ENCODE results near the gene ID1.
"Not testable (repeated sequence)": the region's sequence is repeated elsewhere in the genome, so short reads cannot be mapped to it uniquely, and the experiment has no call there.

ID1 gene

DNA sequence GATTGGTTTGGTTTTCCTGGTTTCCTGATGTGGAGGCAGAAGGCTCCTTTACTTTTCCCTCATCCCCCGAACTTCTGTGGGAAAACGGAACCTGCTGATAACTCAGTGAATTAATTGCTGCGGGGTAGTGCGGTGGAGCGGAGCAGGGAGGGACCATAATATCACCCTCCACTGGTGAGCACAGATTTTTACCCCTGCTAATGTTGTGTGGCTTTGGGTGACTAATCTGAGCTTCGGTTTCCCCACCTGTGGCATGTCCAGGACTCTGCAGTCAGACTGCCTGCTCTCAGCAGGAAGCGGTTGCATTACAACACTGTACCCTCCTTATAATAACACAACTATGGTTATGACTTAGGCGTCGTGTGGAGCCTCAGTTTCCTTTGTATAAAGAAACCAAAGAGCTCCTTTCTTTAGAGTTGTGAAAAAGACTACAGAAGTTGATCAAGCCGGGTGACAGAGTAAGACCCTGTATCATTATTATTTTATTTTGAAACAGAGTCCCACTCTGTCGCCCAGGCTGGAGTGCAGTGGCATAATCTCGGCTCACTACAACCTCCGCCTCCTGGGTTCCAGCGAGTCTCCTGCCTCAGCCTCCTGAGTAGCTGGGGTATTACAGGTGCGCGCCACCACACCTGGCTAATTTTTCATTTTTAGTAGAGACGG is 2.2 kb upstream of the ID1 start:
- DNase-seq: peak; percentile 40

DNA sequence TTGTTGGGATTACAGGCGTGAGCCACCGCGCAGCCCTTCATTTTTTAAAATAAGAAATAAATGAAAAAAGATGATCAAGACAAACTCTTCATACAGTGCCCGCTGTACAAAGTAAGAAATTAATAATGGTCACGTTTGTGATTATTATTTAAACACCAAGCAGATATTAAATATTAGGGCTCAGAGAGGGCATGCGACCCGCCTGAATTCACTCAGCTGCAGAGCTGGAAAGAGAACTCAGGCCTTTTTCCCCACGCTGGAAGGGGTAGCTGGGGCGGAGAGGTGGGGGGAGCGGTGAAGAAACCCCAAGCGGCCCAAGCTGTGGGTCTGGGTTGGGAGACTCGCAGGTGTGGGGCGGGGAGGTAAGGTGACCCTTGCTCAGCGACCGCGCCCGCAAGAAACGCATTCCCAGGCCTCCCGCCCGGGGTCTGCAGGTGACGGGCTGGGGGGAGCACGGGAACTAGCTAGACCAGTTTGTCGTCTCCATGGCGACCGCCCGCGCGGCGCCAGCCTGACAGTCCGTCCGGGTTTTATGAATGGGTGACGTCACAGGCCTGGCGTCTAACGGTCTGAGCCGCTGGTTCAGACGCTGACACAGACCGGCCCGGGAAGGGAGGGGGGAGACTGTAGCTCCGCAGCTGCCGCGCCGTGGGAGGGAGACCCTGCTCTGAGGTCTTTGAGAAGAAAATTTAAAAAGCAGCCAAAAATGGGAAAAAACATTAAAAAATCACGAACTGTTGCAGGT is 1.1 kb upstream of the ID1 start:
- peak; percentile 92 for DNase-seq

DNA sequence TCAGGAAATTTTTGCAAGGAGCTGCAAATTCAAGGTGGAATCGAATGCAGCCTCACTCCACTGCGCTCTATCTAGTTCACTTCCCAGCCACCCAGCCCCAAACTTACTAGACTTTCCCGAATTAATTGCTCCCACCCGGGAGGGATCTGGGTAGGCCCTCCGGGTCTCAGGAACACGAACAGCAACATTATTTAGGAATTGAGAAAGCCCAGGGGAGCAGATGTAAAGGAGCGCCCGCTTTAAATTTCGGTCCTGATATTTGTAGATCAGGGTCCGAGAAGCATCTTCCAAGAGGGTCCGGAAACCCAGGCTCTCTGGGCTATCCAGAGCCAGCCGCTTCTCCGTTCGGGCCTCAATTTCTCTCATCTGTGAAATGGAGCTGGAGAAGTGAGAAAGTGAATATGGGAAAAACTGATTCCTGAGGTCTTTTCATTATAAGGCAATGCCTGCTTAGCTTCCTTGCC is 490 bp upstream of the ID1 start:
- DNase-seq: no peak

DNA sequence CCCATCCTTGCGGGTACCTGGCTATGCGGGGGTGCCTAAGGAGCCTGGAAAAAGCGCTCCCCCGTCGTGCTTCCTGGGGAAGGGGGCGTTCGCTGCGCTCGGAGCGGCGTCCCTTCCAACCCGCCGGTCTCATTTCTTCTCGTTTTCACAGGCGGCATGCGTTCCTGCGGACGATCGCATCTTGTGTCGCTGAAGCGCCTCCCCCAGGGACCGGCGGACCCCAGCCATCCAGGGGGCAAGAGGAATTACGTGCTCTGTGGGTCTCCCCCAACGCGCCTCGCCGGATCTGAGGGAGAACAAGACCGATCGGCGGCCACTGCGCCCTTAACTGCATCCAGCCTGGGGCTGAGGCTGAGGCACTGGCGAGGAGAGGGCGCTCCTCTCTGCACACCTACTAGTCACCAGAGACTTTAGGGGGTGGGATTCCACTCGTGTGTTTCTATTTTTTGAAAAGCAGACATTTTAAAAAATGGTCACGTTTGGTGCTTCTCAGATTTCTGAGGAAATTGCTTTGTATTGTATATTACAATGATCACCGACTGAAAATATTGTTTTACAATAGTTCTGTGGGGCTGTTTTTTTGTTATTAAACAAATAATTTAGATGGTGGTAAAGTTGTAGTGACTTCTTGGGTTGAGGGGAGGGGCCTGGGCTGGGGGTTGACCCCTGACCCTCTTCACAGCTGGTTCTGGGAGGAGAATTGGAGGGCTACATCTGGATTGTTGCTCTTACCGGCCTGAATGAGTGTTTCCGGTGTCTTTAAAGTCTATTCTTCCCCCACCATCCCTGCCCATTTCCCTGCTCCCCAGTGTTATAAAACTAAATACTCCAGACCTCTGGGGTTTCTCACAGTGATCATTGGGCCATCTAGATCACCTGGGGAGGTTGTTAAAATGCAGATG is 1.1 kb downstream of the ID1 start:
- DNase-seq: no peak

DNA sequence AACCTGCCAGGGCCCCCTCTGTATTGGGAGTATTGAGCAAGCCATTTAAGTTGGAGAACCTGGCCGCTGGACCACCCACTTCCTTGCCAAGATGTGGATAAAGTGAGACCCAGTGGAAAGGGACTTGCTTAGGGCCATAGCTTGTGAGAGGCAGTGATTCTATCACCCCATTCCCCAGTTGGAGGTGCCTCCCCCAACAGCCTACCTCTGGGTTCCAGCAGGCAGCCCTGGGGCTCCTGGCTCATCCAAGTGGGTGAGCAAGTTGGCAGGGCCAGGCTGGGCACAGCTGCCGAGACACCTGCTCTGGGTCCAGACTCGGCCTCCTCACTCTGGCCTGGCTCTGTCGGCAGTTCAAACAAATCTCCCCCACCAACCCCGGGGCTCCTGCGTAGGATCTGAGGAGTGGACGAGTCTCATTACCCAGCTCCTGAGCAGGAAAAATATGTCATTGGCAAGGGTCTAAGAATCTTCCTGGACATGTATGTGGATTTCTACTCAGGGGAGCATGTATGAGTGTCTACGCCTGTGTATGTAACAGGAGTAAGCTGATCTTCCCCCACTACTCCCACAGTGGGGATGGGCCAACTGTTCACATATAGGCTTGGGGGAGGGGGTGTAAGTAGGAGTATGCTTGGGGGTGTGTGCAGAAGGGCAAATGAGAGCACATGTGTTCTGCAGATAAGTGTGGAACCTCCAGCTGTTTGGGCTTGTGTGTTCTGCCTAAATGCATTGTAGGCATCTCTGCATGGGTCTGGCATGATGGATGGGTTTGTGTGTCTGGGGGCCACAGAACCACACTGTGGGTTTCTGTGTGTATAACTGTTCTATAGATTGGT is 1.9 kb downstream of the ID1 start:
- no peak for DNase-seq

DNA sequence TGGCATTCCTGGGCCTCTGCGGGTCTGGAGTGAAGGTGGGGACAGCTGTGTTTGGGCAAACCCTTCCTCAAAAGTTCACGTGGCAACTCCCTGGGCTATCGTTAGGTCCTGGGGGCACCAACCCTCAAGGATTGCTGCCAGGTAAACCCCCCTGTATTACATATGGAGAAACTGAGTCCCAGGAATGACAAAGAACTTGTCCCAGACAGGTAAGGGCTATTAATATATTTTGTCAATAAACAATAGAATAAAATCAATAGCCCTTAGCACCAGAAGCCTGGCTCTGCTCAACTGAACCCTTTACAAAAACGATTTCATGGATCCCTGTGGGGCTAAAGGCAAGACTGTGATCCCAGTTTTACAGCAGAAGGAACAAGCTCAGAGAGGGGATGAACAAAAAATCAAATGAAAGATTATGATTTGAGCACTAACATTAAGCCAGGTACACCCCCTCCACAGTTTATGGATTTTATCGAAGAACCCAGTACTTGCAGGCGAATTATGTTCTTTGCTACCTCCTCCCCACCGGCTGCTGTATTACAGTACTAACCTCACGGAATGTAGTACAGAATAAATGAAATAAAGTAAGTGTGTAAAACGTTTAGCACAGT is 2.7 kb downstream of the ID1 start:
- DNase-seq: no peak

DNA sequence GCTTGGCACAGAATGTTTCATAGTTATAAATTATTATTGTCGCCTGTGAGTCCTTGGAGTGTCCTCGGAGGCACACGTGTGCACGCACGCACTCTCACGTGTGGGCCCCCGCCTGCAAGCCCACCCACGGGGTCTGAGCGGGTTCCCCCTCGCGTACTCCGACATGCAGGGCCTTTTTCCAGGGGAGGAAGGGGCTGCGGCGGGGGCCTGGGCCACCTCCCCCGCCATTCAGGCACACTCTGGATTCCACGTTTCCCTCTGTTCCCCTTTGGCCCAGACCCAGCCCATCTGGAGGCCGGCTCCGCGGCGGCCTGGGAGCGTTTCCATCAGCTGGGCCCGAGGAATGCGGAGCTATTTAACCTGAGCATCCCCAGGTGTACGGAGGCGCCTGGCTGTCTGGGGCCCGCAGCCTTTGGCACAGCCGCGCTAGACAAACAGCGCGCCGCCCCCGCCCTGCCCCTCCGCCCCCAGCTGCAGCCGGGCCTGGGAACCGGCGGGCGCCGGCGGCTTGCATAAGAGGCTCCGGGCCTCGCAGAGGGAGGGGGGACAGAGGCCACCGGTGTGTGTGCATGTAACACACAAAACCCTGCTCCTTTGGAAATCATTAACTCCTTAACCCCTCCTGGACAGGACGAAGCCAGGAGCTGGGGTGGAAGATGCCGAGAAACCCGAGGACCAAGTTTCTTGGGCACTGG is 3.3 kb downstream of the ID1 start:
- no peak for DNase-seq

DNA sequence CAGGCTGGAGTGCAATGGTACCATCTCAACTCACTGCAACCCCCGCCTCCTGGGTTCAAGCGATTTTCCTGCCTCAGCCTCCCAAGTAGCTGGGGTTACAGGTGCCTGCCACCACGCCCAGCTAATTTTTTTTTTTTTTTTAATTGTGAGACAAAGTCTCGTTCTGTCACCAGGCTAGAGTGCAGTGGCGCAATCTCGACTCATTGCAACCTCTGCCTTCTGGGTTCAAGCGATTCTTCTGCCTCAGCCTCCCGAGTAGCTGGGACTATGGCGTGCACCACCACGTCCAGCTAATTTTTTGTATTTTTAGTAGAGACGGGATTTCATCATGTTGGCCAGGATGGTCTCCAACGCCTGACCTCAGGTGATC is 7.2 kb downstream of the ID1 start:
- DNase-seq: not testable (repeated sequence)

DNA sequence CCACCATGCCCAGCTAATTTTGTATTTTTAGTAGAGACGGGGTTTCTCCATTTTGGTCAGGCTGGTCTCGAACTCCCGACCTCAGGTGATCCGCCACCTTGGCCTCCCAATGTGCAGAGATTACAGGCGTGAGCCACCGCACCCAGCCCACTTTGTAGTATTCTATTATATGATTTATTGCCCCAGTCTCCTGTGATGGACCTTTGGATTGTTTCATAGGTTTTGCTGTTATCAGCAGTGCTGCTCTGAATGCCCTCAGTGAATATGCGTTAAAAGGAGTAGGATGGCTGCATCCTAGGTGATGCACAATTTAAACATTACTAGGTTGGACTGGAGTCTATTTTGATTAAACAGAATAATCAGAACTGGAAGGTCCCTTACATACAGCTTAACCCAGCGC is 10.3 kb downstream of the ID1 start:
- DNase-seq: no peak

DNA sequence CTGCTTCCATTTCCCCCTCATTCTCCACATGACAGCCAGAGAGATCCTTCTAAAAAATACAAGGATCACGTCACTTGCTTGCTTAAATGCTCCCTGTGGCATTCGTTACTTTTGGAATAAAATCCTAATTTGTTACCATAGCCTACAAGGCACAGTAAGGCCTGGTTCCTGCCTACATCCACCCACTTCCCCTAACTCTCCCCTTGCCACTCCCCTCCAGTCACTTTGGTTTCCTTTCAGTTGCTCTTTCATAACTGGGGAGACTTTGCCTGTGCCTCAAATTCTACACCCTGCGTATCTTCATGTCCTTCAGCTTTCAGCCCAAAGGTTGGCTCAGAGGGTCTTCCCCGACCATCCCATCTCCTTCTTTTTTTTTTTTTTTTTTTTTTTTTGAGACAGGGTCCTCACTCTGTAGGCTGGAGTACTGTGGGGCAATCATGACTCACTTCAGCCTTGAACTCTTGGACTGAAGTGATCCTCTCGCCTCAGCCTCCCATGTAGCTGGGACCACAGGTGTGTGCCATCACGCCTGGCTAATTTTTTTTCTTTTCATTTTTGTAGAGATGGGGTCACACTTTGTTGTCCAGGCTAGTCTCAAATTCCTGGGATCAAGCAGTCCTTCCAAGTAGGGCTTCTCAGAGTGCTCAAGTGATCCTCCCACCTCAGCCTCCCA is 12.5 kb downstream of the ID1 start:
- peak; percentile 19 for DNase-seq

DNA sequence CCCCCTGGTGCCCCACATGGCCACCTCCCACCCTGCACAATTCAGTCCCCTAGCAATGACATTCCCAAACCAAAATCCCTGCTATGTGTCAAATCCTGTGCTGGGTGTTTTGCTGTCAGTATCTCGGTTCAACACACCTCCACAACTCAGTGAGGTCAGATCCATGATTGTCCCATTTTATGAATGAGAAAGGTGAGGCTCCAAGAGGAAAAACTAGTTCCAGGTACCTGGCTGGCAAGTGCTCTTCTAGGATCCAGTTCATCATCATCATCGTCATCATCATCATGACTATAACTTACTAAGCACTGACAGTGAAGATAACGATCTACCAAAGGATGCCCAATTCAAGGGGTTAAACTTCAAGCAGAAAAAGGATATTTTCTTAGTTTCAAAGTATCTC is 15.2 kb downstream of the ID1 start:
- no peak for DNase-seq

DNA sequence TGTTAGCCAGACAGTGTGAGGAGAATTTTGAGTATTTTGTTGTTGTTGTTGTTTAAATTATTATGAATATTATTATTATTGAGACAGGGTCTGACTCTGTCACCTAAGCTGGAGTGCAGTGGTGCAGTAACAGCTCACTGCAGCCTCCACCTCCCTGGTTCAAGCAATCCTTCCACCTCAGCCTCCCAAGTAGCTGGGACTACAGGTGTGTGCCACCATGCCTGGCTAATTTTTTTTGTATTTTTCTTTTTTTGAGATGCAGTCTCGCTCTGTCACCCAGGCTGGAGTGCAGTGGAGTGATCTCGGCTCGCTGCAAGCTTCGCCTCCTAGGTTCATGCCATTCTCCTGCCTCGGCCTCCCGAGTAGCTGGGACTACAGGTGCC is 18.0 kb downstream of the ID1 start:
- DNase-seq: not testable (repeated sequence)

DNA sequence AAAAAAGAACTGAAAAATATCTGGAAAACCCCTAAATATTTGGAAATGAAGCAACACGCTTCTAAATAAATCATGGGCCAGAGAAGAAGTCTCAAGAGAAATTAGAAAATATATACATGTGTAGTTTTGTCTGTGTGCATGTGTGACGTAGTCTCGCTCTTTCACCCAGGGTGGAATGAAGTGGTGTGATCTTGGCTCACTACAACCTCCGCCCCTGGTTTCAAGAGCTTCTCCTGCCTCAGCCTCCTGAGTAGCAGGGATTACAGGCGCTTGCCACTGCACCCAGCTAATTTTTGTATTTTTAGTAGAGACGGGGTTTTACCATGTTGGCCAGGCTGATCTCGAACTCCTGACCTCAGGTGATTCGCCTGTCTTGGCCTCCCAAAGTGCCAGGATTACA is 21.4 kb downstream of the ID1 start:
- not testable (repeated sequence) for DNase-seq

DNA sequence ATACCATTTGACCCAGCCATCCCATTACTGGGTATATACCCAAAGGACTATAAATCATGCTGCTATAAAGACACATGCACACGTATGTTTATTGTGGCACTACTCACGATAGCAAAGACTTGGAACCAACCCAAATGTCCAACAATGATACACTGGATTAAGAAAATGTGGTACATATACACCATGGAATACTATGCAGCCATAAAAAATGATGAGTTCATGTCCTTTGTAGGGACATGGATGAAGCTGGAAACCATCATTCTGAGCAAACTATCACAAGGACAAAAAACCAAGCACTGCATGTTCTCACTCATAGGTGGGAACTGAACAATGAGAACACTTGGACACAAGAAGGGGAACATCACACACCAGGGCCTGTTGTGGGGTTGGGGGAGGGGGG is 23.0 kb downstream of the ID1 start:
- not testable (repeated sequence) for DNase-seq

DNA sequence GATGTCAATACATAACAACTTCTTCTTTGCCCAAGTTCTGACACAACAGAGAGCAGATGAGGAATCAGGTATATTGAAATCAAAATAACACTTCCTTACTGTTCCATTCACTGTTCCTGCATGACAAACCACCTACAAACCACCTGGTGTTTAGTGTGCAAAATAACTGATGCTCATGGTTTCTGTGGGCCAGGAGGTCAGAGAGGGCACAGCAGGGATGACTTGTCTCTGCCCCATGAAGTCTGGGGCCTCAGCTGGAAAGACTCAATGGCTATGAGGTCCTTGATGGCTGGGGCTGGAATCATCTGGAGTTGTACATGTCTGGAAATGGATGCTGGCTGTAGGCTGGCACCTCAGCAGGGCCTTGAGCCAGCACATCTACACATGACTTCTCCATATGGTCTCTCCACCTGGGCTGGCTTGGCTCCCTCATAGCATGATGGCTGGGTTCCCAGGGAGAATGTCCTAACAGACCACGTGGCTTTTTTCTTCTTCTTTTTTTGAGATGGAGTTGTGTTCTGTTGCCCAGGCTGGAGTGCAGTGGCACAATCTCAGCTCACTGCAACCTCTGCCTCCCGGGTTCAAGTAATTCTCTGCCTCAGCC is 25.2 kb downstream of the ID1 start:
- DNase-seq: no peak

DNA sequence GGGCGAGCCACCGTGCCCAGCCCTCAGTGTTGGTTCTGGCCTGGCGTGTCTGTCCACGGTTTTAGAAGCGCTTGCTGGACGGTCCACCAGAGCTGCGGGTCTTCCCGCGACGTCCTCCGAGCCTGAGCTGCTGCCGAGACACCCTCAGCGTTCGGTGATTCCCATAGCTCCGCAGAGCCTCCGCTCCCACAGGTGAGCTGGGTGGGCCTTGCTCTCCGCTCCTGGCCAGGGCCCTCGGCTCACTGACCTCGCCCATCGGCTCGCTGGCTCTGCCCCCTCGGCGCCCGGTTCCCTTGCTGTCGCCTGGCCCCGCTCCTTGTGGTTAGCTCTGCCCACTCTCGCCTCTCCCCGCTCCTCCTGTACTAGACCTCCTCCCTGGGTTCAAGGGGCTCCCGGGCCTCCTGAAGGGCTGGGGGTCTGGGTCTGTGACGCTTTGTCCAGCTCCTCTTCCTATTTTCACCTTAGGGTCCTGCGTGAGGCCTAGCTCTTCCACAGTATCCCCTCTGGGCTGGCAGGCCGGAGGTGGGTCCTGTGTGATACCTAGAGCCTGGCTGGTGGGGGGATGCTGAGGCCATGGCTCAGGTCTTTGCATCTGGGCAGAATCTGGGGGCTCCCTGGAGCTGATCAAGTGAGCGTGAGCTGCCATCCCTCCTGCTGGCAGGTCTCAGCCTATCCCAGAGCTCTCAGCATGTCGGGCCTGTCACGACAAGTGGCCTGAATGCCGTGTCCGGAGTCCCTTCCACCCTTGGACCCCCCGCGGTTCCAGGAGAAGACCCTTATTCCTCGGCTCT is 27.7 kb downstream of the ID1 start:
- no peak for DNase-seq

DNA sequence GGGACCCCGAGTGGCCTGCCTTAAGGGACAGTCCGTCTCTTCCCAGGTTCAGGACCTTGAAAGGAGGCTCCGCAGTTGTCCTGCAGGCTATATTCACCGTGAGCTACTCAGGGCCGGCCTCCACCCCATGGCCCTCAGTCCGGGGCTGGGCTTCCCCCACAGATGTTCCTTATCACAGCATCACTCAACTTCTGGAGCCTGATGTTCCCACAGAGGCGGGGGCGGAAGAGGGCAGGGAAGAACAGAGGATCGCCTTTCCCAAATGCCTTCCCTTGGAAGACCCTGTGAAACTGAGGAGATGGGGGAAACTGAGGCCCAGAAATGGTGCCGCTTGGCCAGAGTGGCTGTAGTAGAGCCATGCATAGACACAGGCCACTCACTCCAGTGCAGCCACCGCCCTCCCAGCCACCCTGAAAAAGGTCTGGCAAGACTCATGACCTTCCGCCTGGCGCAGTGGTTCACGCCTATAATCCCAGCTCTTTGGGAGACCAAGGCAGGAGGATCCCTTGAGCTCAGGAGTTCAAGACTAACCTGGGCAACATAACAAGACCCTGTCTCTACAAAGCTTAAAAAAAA is 28.3 kb downstream of the ID1 start:
- no peak for DNase-seq

DNA sequence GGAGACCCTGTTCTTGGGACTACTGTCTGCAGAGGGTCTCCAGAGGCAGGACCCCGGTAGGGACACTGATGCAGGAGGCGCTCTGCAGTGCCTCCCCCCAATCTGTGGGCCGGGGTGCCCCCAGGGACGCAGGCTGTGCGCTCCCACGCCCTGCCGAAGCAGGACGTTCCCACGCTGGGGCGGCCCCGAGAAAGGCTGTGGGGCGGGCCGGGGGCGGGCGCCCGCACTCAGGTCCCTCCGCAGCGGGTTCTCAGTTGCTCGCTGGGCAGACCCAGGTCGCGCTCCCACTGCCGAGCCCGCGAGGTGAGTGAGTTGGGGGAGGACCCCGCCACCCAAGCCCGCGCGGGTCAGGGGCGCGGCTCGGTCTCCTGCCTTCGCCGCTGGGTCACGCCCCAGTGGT is 32.6 kb downstream of the ID1 start, which contains the start of gene COX4I2:
COX4I2 (plus strand) TSS at position 253 of the 400 bp plus-strand sequence. CDS start 1,106 bp downstream, outside the sequence.
- DNase-seq: no peak

DNA sequence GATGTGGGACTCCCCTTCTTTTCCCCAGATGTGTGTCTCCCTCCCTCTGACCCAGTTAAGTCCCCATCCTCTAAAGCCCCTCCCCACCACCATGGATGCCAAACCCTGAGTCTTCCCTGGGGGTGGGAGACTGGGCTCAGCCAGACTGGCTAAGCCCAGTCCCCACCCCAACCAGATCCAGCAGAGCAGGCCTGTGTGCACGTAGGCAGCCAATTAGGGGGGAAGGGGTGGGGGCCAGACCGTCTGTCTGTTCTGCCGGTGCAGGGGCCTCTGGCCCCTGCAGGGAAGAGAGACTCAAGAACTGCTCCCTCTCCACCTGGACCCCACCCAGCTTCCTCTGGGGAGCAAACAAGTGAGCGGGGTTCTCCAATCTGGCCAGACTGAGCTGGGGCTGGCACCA is 33.2 kb downstream of the ID1 start:
- no peak for DNase-seq
